Endothelial cell of umbilical vein (primary cell): ENCODE data around the gene PLXDC2. TPM values are rescaled to one million over a fixed set of nuclear protein-coding genes. Genes with fewer than 3 reads are reported as not detected.

Experiments
- BruUV-seq: library from RNA; stranded (reverse); fragments of 400-500 nt; replicated peaks from 2 replicates; lab custom pipeline; 2021; lab: Mats Ljungman, UMichigan
- CTCF ChIA-PET: fragments of 300-600, 350-600 bp; sonication (Branson Sonifier 250); formaldehyde crosslinking; loops from one replicate; lab custom pipeline; 2021; ENCODE audit warnings: antibody characterized with exemption, inconsistent platforms; lab: Charles Lee
- POLR2A ChIA-PET: fragments of 300-600, 350-600 bp; sonication (Branson Sonifier 250); formaldehyde crosslinking; loops from one replicate; lab custom pipeline; 2021; ENCODE audit warnings: antibody characterized with exemption, inconsistent platforms; lab: Charles Lee
- DNase-seq: peaks from one replicate; pipeline ENCODE4 v3.0.0-alpha.2; 2011; ENCODE audit warnings: low read depth, low spot score
- FAIRE-seq: peaks from 2 replicates; lab custom pipeline; 2011; peaks lifted over from hg19 to GRCh38; lab: Jason Lieb, UNC
- H2AFZ ChIP-seq: 2 replicates; pipeline ENCODE4 v1.6.0; 2012; ENCODE audit warnings: low read depth, low read length, control low read depth, inconsistent platforms
- H3K27ac ChIP-seq: 2 replicates; pipeline ENCODE4 v1.5.1; 2011; ENCODE audit warnings: low read depth, mild to moderate bottlenecking, control low read depth, low read length, moderate library complexity; ENCODE audit not compliant: insufficient read depth
- H3K27me3 ChIP-seq, 2 experiments: 2 replicates each; pipeline versions ENCODE4 v1.6.0 to v1.6.1; 2011; ENCODE audit warnings: low read length in 2 of 2, mixed read lengths in 1 of 2; ENCODE audit not compliant: control insufficient read depth in 2 of 2, insufficient read depth in 2 of 2
- H3K36me3 ChIP-seq, 2 experiments: 2 replicates in 1 of 2; 3 replicates in 1 of 2; pipeline ENCODE4 v1.5.1; 2011; ENCODE audit warnings: low read length in 2 of 2, mild to moderate bottlenecking in 1 of 2, moderate library complexity in 1 of 2; ENCODE audit not compliant: control insufficient read depth in 2 of 2, insufficient read depth in 2 of 2; ENCODE audit errors: extremely low read depth in 1 of 2
- H3K4me1 ChIP-seq: 3 replicates; pipeline ENCODE4 v1.5.1; 2011; ENCODE audit warnings: mild to moderate bottlenecking, low read length; ENCODE audit not compliant: control insufficient read depth, insufficient read depth; ENCODE audit errors: extremely low read depth
- H3K4me2 ChIP-seq: 2 replicates; pipeline ENCODE4 v1.6.1; 2011; ENCODE audit warnings: low read length, control low read depth, mixed read lengths; ENCODE audit not compliant: insufficient read depth
- H3K4me3 ChIP-seq, 3 experiments: fragments of 200-600 bp in 1 of 3; sonication (generic), shearing (Covaris generic) in 1 of 3; replicated peaks in 1 of 3; 2 replicates each; pipeline ENCODE4 v1.5.1; 2011 to 2016; ENCODE audit warnings: control low read depth in 3 of 3, low read length in 3 of 3, mild to moderate bottlenecking in 2 of 3, inconsistent platforms in 1 of 3, low read depth in 1 of 3, moderate library complexity in 1 of 3; ENCODE audit not compliant: insufficient read depth in 1 of 3
- H3K79me2 ChIP-seq: 2 replicates; pipeline ENCODE4 v1.6.0; 2012; ENCODE audit warnings: low read length, inconsistent platforms; ENCODE audit not compliant: control insufficient read depth, insufficient read depth
- H3K9ac ChIP-seq: replicated peaks from 2 replicates; pipeline ENCODE3; 2011; ENCODE audit warnings: low read length, control low read depth; ENCODE audit not compliant: insufficient read depth; ENCODE audit errors: extremely low read depth
- H3K9me1 ChIP-seq: replicated peaks from 3 replicates; pipeline ENCODE4 v1.6.0; 2011; ENCODE audit warnings: mild to moderate bottlenecking, low read length; ENCODE audit not compliant: control insufficient read depth, insufficient read depth; ENCODE audit errors: extremely low read depth
- H3K9me3 ChIP-seq: replicated peaks from 2 replicates; pipeline ENCODE4 v1.5.1; 2012; ENCODE audit warnings: low read length, inconsistent platforms; ENCODE audit not compliant: control insufficient read depth, insufficient read depth
- H4K20me1 ChIP-seq: replicated peaks from 2 replicates; pipeline ENCODE3; 2011; ENCODE audit warnings: mild to moderate bottlenecking, low read length; ENCODE audit not compliant: control insufficient read depth, insufficient read depth; ENCODE audit errors: extremely low read depth
- EZH2 ChIP-seq: IDR thresholded peaks from 2 replicates; pipeline ENCODE4 v1.6.1; 2012; ENCODE audit warnings: borderline replicate concordance, low read depth, mild to moderate bottlenecking, moderate library complexity, low read length, inconsistent platforms; ENCODE audit not compliant: severe bottlenecking
- FOS ChIP-seq: IDR thresholded peaks from 2 replicates; pipeline ENCODE4 v1.6.1; 2011; ENCODE audit warnings: mild to moderate bottlenecking, low read length, moderate library complexity, borderline replicate concordance; ENCODE audit not compliant: insufficient read depth
- JUN ChIP-seq: IDR thresholded peaks from 2 replicates; pipeline ENCODE4 v1.6.1; 2011; ENCODE audit warnings: borderline replicate concordance, low read depth; ENCODE audit not compliant: insufficient read length, insufficient read depth
- MAX ChIP-seq: IDR thresholded peaks from 2 replicates; pipeline ENCODE4 v1.6.1; 2011; ENCODE audit not compliant: insufficient read depth, insufficient read length
- MYC ChIP-seq: IDR thresholded peaks from one replicate; pipeline ENCODE4 v1.6.1; 2011; ENCODE audit warnings: mild to moderate bottlenecking, low read depth, low read length
- POLR2A ChIP-seq: IDR thresholded peaks from 2 replicates; pipeline ENCODE4 v1.6.1; 2012; ENCODE audit warnings: low read depth, mild to moderate bottlenecking, control low read depth, low read length
- POLR2AphosphoS5 ChIP-seq: IDR thresholded peaks from 2 replicates; pipeline ENCODE4 v1.6.1; 2012; ENCODE audit warnings: low read depth, mild to moderate bottlenecking, control low read depth, low read length, moderate library complexity; ENCODE audit not compliant: insufficient read depth
- dilution Hi-C: fragments of 300-500 bp; cut with MboI; formaldehyde crosslinking; loops from one replicate; pipeline ENCODE4 v1.15.0; 2019; ENCODE audit warnings: low sequenced_read_pairs; ENCODE audit not compliant: extremely low pct_ligation_motif_present
- intact Hi-C: fragments of 100-400 bp; cut with micrococcal nuclease; formaldehyde crosslinking; loops from one replicate; pipeline ENCODE4 v1.10.0; 2022
- polyA plus RNA-seq, 4 experiments: library from polyadenylated mRNA; depleted of rRNA in 3 of 4; stranded (reverse) in 3 of 4; unstranded in 1 of 4; fragments of >200 nt; gene quantifications; 2 replicates each; pipeline versions ENCODE4 v1.2.1 to v1.2.3, GENCODE V29; 2011 to 2012; ENCODE audit warnings: missing spikeins in 1 of 4
- total RNA-seq: library from RNA; stranded (reverse); gene quantifications from 2 replicates; pipeline ENCODE4 v1.2.3, GENCODE V29; 2021

Gene PLXDC2
- total and polyA plus RNA-seq, 2 donors (not counting 3 experiments of a cell fraction or from before 2014, with no cell fraction given): 0.32 to 1.2 TPM

- Histone ChIP-seq H3K27ac (no peak overlapping the region), H3K9ac (no peak overlapping the region), H3K36me3 (no peaks in the 10 kb centered on the region), H3K4me1 (no peaks in the 10 kb centered on the region), H3K4me3 (no peak overlapping the region), H3K4me2 (no peak overlapping the region), H2AFZ (no peak overlapping the region), H3K27me3 (no peaks in the 10 kb centered on the region), H4K20me1 (no peaks in the 10 kb centered on the region), H3K9me3 (no peaks in the 10 kb centered on the region), H3K9me1 (no peaks in the 10 kb centered on the region), H3K79me2 (no peaks in the 10 kb centered on the region)
- DNase-seq: no peak
- CTCF ChIA-PET: interaction anchor here (0.7 kb wide), 1 partner anchor 73 kb away, joined by 3 read pairs; no protein-coding TSS in a partner anchor
- intact Hi-C loops: no loop called here
- POLR2A ChIA-PET: no interaction called here
- no peak for FAIRE-seq
- dilution Hi-C loops: no loop called here
- BruUV-seq: no TSS peak
- TF ChIP-seq MYC (no peak), JUN (no peak), EZH2 (no peak), POLR2A (no peak), MAX (no peak), FOS (no peak), POLR2AphosphoS5 (no peak)
Observed at GRCh38 chr10:19915816-19916215, 99.6 kb downstream of the PLXDC2 start.

DNA sequence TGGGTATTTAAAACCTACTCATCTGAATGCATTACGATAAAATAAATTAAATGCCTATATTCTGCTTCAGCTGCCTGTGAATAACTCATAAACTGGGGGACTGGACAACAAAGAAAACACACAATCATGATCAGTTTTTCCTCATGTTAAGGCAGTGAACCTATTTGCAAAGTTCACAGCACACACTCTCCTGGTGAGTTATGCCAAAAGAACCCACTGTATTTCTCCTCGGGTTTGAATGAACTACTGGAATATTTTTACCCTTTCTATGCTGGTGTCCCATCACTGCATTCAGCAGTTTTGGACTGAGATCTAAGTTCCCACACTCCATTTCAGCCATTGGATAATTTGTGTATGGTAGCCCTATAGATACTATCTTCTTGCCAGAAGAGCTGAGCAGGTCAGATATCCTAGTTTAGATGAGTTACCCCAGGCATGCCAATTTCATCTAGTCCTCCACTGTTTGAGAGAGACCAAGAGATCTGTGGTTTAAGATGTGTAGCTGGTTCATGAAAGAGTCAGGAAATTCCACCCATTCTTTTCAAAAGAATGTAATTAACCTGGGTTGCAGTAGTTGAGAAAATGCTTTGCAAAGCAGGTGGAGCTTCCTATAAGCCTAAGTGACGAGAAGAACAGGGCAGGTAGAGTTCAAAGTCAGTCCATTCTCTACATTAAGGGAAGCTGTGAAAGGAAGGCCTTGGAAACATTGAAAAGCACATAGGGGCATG, 101.7 kb downstream of the PLXDC2 start:
- TF ChIP-seq MYC (no peak), JUN (no peak), EZH2 (no peak)
- dilution Hi-C loops (no loop called here), intact Hi-C loops (no loop called here)
- Histone ChIP-seq H3K9me3 (no peaks in the 10 kb centered on the region), H4K20me1 (no peaks in the 10 kb centered on the region), H3K4me2 (no peak overlapping the region), H2AFZ (no peak overlapping the region), H3K9ac (no peak overlapping the region), H3K27ac (no peak overlapping the region), H3K27me3 (no peaks in the 10 kb centered on the region), H3K9me1 (no peaks in the 10 kb centered on the region), H3K79me2 (no peaks in the 10 kb centered on the region), H3K36me3 (no peaks in the 10 kb centered on the region), H3K4me1 (peaks cover 14% of the 10 kb centered on the region), H3K4me3 (no peak overlapping the region)
- ChIA-PET CTCF (no interaction called here), POLR2A (no interaction called here)
- no peak for FAIRE-seq
- BruUV-seq: no TSS peak
- DNase-seq: no peak
